GM12801 (cell line): ENCODE measurements around the gene PKDCC.

ENCODE experiments used
- CTCF ChIP-seq: IDR thresholded peaks from one replicate; pipeline ENCODE4 v1.5.1; 2011; ENCODE audit warnings: control low read depth; ENCODE audit not compliant: insufficient read length; ENCODE audit errors: extremely low read depth

Gene PKDCC

GRCh38 chr2:42095923-42096408 lies 48.1 kb downstream of the PKDCC start:
- no peak for TF ChIP-seq CTCF

DNA sequence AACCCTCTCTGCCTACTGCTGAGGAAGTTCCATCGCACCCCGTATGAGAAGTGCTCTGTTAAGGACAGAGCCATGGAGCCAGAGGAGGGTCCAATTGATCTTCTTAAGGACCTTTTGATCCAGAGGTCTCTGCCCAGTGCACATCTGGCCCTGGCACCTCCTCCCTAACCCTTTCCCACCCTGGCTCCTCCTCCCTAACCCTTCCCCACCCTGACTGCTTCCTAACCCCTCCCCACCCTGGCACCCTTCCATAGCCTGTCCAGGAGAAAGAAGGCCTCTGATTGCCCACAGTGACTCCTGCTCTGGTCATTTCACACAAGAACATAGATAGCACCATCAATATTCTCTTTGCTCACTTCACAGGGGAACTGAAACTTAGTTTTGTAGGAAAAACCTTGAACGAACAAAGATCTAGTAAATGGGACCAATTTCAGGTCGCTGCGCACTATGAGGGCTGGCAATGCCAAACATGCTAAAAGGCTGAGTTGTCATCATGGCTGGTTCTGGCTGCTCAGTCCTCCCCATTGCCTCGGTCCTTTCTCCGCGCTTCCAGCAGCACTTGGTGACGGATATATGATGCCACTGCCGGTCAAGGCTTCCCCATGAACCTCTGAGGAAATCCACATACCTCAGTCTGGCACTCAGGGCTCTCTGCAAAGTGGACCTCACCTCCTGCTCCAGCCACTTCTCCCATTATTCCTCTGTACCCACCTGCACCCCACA lies 49.2 kb downstream of the PKDCC start:
- TF ChIP-seq CTCF: no peak

DNA sequence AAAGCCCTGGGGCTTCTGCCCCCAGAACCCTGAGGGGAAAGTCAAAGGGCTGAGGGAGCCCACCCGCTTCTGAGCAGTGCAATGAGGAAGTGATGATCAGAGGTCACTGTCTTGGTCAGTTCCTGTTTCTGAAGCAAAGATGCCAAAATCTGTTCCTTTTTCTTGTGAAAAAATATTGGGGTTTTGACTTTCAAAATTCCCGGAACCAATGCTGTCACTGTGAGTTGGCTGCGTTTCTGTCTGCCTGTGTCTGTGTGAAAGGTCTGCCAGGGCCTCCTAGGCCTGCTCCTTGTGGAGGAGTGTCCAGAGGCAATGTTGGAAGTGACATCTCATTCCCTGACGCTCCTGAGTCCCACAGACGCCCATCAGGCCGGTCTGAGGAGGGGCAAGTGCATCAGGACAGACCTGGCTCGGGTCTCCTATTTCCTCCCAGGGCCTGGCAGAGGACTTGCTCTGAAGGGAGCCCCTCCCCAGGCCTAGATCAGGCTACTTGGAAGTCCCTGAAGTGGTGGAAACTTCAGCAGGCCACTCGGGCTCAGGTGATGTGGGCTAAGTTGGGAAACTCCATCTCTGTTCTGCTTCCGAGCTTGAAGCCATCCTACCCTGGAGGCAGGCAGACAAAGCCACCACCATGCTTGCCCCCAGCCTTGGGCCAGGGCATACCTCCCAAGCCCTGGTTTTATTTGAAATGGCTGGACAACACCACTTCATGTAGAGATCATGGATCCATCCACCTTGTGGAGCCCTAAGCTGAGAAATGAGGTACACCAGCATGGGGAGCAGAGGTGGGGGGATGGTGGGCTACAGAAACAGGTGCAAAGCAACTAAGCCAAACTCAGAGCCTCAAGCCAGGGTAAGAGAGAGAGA lies 51.0 kb downstream of the PKDCC start:
- no peak for TF ChIP-seq CTCF

DNA sequence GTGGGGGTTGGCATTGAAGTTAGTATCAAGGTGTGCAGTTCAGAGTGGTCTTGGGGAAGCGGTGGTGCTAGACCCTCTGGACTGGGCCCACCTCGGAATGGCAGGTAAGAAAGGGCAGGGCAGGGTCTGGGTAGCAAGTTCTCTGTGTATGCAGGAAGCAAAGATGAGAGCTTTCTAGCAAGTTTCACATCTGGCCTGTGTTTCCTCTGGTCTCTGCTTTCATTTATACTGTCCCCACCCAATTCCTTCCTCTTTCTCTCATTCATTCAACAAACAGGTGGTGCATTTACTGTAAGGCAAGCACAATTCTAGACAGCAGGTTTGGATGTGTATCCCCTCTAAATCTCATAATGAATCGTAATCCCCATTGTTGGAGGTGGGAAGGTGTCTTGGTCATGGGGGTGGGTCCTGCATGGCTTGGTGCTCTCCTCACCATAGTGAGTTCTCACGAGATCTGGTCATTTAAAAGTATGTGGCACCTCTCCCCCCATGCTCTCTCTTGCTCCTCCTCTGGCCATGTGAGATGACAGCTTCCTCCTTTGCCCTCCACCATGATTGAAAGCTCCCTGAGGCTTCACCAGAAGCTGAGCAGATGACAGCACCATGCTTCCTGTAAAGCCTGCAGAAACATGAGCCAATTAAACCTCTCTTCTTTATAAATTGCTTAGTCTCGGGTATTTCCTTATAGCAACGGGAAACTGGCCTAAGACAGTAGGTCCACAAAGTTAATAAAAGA lies 51.8 kb downstream of the PKDCC start:
- no peak for TF ChIP-seq CTCF

- TF ChIP-seq CTCF: no peak
Measured at GRCh38 chr2:42100683-42101205, 52.9 kb downstream of the PKDCC start.

DNA sequence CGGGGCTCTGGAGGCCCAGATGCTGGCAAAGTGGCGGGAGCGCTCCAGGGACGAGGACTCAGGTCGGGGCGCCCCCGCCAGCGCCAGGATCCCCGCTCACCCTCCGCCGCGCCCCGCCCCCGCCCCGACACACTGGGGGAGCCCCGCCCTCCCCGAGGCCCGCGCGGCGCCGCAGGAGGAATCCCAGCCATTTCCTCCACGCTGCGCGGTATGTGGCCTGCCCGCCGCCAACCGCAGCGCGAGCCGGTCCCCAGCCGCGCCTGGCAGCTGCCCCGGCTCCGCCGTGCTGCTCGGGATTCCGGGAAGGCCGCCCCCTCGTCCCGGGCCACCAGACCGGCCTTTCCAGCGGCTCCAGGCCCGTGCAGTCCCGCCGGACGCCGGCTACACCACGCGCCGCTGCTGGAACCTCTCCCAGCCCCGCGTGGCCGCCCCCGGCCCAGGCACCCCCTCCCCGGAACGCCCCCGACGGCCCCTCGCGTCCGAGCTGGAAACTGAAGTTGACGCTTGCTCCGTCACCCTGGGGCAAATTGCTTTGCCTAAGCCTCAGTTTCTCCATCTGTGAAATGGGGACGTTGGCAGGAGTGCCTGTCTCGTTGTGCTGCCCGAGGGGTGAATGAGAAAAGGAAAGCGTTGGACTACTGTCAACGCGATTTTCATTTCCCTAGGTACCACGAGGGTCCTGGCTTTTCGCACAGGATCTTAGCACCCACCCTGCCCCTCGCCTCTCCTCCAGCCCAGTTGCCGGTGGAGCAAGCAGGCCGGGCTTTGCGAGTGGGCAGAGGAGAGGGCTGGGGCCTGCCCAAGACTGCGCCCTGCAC lies 53.6 kb downstream of the PKDCC start:
- no peak for TF ChIP-seq CTCF
